Activated CD4-positive, alpha-beta T cell treated with anti-CD3 and anti-CD28 coated beads for 4 hours (primary cell): Measurements from ENCODE around the gene PLXND1.

Experiments
- DNase-seq, 2 donors: peaks; one replicate each; pipeline ENCODE4 v3.0.0-alpha.2; 2020

Gene PLXND1

DNA sequence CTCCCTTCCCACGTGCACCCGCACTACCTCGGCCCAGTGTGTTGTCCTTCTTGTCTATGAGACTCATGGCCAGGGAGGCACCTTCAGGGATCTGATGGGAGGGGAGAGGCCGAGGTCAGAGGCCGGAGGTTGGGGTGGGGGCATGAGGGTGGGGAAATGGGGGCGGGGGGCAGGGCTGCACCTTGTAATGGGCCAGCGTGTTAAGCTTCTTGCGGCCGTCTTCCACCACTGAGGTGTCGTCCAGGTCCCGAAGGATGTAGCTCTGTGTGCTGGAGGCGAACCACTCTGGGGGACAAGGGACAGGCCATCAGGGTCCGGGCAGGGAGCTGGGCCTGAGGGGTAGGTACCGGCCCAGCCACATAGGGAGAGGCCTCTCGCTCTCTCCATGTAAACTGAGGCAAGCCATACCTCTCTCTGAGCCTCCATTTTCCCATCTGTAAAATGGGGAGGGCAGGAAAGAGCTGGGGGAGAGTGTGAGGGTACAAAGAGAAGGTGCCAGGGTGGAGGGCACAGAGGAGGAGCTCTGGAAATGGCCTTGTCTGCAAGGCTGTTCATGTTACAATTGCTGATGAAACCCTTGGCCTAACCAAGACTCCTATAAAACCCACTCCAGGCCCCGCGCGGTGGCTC is 44.7 kb downstream of the PLXND1 start:
- DNase-seq: no peak

DNA sequence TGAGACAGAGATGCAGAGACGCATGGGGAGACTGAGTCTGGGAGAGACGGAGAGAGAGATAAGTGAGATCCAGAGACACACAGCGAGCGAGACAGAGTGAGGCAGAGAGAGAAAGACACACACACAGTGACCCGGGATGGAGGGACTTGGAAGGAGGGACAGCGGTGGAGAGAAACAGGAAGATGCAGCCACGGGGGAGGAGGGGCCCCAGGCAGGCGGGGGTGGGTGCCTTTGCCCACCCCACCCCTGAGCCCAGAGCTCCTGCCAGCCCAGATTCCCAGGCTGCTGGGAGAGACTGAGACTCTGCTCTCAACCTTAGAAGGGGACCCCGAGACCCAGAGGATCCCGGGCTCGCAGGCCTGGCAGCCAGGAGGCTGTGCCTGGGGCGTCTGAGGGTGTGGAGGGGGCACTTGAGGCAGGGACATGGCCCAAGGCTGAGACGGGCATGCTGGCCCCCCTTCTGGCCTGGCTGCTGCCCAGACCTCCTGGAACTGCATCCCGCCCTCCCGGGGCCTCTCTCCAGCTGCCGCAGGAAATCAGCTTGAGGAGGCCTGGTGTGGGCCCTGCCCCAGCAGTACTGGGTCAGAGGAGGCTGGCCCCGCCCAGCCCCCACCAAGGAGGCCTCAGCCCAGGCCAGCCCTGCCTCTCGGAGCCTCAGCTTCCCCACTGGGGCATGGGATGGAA is 45.4 kb downstream of the PLXND1 start:
- no peak for DNase-seq

DNA sequence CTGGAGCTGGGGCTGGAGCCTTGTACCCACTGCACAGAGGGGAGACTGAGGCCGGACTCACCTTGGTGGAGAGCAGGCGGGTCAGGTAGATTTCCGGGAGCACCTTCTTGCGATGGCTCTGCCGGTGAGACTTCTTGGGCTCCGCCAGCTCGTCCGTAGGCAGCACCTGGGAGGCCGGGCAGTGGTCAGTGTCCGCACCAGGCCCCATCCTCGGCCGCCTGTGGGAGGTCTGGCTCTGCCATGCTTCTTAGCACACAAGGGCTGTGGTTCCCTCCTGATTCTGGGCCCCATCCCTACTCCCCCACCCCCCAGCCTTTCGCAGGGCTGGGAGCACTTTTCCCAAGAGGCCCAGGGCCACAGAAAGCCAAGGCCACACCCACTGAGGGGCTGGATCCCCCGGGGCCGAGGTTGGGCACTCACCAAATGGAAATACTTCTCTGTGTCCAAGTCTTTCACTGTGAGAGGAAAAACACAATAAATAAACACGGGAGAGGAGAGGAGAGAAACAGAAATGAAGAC is 46.1 kb downstream of the PLXND1 start:
- DNase-seq: no peak

DNA sequence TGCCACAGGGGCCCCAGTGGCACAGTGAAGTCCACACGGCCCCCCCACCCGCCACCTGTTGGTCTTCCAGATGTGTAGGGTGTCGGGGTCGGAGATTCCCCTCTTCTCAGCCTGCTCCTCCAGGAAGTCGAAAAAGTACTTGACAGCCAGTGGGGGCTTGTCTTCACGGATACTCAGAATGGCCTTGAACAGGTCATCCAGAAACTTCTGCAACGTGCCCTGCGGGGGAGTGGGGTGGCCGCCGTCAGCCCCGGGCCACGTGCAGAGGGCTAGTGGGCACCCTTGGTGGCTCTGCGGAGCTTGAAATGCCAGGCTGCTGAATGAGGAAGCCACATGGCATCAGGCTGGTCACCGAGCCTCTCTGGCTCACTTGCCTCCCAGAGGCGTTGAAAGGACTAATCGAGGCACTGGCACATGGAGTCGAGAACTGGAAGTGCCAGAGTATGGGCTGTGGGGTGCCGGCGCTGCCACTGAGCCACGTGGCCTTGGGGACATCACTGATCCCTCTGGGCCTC is 46.9 kb downstream of the PLXND1 start:
- DNase-seq: no peak

DNA sequence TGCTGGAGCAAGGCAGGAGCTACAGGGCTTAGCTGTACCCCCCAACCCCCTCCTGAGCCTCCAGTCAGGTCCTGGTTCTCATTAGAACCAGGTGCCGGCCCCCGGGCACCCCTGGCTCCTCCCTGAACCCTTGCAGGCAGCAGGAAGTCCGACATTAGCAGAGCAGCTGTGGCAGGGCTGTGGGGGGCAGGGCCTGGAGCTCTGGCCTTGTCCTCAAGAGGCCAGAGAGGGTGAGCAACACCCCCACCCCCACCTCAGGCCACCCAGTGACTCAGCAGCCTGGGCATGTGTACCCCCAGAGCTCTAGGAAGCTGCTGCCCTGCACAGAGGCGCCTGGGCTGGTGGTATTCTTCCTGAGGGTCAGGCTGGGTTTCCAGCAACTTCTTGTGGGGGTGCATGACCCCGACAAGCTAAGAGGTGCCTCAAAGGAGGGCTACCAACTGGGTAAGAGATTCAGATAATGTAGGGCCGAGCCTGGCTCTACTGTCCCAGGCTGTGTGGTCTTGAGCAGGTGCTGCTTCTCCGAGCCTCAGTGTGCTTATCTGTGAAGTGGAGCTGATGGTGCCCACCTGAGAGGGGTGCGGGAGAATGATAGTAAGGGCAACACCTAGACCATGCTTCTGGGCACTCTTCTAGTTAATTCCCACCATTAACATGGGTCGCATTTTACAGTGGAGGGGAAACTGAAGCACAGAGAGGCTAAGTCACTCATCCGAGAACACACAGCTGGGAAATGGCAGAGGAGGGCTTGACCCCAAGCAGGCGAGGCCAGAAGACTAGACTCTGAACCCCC is 47.5 kb downstream of the PLXND1 start:
- DNase-seq: no peak

DNA sequence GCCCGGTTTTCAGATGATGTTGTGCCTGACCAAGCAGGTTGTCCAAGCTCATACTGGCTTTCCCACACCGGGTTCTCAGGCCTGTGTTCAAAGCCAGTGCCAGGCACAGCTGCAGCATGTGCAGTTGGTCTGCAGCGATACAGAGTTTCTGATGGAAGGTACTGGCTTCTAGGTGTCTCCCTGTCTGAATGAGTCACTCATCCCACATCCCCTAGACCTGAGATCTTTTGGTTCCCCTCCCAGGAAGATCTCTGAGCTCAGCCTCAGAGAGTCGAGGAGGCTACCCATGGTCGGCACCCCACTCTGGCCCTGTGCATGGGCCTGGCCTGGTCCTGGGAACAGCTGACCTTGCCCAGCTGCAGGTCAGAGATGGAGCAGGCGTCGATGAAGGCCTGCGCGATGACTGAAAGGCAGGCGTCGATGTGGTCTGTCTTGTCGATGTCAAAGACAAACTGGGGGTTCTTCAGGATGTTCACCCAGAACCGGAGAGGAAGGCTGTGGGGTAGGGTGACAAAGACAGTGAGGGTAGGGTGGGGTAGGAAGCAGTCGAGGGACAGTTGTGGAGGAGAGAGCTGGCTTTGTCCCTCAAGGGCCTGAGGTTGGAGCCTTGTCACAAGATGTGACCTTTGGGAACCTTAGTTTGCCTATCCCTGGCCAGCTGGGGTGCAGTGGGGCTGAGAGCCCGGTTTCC is 48.2 kb downstream of the PLXND1 start:
- DNase-seq: no peak

DNA sequence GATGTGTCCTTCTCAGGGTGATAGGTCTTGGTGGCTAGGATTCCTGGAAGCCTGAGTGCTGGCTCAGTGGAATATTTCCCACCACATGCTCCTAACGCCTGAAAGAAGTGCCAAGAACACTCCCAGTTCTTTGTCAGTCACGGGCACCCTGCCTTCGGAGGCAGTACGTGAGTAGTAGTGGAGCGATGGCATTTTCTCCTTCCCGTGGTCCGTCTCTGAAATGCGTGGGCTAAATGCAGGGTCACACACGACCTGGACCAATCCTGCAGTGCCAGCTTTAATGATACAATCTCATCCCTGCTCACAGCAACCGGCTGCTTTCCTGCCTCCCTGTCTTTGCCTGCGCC is 49.0 kb downstream of the PLXND1 start:
- DNase-seq: no peak

DNA sequence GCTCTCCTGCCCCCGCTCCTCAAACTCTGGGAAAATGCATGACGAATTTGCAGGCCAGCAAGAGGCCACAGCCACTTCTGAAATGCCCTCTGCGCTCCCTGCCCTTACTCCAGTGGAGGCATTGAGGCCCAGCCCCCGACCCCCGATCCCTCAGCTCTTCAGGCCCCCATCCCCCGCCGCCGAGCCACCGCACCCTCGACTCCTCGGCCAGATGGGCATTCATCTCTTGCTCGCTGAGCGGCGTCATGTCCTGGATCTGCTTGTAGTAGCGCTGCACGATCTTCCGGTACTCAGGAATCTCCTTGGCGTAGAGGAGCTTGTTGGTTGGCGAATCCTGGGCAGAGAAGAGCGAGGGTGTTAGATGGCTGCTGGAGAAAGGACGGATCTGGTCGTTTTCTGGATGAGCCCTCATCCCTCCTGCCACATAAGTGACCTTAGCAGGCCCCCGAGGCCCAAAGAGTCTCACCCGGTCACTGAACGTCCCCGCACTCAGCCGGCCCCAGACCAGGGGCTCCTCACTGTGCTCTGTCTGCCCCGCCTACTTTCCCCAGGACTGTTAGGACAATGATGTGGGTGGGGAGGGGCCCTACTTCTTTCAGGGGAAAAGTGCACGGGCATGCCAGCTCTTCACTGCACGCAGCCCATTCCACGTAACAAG is 49.5 kb downstream of the PLXND1 start:
- DNase-seq: no peak

DNA sequence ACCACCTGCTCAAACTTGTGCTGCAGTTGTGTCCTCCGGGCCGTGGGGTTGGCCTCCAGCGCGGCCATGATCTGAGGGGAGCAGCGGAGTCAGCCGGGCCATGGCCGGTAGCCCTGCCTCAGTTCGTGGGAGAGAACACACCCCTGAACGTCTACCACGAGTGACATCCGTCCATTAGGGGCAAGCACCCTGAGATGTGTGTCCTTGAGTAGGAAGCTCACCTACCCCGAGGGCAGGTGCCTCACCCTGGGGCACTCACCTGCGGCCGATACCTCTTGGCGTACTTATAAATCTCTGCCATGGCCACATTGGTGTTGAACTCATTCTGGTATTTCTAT is 50.1 kb downstream of the PLXND1 start:
- DNase-seq: no peak

DNA sequence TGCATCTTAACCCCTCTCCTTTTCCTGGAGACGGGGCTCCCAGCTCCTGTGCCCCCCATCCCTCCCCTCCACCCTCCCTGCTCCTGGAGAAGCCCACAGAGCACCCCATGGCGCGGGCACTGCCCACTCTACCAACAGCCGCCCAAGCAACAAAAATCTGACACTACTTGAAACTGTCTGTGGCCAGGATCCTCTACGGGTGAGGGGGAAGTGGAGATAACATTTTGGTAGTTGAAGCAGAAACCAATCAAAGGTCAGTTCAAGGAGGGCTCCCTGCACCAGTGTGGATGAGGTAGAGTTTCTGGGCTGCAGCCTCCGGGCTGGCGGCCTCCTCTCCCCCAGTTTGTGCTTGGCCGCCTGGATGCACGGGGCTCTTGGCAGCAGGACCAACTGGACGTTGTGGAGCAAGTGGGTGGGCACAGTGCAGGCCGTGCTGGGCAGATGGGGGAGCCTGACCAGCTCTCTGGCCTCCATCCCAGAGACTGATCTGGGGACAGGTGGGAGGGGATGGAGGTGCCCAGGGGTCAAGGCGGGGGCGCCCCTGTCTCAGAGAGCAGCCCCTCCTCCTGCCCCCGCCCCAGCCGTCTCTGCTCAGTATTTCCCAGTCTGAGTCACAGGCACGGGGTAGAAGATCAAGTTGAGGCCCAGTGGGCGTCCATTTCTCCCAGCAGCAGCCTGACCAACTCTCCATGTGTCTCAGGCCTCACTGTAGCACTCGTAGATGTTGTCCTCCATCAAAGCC is 50.7 kb downstream of the PLXND1 start:
- no peak for DNase-seq

DNA sequence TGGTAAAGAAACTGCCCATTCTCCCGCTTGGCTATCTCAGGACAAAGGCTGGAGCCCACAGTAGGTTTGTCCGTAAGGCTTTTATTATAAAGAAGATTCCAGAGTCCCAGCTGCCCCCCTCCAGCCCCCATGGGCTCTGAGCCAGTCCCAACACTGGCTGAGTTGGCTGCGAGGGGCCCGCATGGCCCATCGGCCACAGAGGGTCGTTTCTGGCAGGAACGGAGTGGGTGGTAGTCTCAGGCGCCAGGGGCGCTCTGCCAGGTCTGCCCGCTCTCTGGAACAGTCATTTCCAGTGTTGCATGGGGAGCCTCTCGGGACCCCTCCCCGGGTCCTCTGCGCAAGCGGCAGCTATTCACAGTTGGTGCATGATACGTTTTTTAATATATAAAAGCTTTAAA is 51.3 kb downstream of the PLXND1 start:
- DNase-seq: no peak

DNA sequence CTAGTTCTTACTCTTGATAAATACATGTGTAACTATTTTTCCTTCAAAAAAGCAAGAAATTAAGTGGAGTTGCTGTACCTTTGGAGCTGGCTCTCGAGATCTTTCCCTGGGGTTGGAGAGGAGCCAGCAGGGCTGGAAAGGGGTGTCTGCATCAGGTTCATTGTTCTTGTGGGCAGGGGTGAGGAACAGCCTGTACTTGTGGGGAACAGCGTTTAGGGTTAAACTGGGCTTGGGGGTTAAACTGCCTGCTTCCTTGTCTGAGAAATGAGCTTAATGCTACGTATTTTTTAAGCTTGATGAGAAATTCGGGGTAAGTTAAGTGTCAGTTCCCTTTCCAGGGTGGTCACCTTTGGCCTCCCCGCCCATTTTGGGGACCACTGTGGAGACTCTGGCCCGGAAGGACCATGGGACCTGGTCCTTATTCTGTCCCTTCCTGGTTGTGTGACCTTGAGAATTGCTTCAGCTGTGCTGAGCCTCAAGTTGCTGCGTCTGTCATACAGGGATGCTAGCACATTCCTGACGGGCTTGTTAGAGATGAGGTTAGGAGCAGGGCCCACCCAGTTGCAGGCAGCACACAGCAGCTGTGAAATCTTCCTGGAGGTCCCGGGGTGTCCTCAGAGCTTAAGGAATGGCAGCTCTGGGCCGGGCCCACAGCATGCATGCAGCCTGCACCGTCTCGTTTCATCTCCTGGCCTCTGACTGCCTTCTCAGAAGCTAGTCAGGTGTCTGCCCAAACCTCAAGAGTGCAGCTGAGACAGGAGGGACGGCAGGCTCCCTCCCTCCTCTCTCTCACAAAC is 51.9 kb downstream of the PLXND1 start:
- DNase-seq: no peak

DNA sequence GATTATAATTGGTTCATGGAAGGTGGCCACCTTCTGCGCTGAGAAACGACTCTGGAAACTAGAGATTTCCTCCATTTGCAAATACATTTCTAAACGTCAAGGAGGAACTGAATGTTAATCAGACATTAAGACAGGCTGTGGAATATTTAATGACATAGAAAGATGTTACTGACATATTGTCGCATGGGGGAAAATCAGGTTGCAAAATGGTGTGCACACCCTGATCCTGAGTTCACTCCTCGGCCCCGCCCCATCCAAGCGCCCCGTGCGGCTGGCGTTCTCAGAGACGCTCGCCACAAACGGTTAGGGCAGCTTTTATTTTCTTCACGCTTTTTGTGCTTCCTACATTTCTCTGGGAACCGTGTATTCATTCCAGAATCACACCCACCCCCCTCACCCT is 52.8 kb downstream of the PLXND1 start:
- DNase-seq: no peak

DNA sequence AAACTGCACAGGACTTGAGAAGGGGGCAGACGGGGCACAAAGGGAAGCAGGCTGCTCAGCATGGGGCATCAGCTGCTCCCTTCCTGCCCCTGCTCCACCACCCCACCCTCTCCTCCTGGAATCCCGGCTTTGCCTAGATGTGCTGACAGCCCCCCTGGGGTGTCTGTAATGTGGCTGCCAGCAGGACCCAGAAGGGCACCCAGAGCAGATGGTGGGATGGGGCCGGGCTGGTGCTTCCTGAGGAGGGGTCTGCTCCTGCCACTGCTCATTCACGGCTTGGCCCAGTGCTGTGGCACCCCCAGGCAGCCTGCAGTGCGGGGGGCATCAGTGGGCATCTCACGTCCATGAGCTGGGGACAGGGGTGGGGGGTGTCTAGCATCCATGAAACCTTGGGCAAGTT is 53.3 kb downstream of the PLXND1 start:
- no peak for DNase-seq

DNA sequence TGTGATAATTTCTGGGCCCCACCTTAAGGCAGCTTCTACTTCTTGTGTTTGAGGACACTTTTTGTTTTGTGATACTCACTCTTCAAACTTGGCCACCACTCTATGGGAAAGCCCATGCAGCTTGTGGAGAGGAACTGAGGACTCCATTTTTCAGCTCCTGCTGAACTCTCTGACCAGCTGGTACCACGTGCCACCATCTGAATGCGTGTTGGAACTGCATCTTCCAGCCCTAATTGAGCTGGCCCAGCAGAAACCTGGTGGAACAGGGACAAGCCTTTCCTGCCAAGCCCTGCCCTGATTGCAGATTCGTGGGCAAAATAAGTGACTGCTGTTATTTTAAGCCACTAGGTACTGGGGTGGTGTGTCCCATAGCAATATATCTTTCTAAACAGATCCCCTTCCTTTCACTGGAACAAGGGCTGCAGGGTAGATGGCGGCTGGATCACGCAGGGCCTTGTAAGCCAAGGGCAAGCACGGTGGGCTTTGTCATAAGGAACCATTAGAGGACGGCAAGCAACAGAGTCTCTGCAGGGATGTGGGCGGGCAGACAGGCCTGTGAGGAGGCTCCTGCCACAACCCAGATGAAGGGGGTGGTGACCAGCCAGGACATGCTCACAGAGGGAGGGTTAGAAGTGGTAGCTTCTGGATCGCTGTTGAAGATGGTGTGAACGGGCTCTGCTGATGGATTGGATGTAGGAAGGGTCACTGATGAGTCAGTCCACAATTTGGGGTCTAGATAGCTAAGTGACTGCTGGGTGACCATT is 54.0 kb downstream of the PLXND1 start:
- no peak for DNase-seq

DNA sequence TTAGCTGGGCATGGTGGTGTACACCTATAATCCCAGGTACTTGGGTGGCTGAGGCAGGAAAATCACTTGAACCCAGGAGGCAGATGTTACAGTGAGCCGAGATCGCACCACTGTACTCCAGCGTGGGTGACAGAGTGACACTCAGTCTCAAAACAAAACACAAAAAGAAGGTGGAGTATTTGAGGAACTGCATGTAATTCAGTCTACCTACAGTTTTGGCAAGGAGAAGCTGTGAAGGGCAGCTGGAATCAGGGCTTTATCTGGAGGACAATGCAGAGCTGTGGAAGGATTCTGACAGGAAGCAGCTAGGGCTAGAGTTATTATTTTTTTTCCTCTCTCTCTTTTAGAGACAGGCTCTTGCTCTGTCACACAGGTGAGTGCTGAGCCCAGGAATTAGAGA is 56.7 kb downstream of the PLXND1 start:
- DNase-seq: no peak

DNA sequence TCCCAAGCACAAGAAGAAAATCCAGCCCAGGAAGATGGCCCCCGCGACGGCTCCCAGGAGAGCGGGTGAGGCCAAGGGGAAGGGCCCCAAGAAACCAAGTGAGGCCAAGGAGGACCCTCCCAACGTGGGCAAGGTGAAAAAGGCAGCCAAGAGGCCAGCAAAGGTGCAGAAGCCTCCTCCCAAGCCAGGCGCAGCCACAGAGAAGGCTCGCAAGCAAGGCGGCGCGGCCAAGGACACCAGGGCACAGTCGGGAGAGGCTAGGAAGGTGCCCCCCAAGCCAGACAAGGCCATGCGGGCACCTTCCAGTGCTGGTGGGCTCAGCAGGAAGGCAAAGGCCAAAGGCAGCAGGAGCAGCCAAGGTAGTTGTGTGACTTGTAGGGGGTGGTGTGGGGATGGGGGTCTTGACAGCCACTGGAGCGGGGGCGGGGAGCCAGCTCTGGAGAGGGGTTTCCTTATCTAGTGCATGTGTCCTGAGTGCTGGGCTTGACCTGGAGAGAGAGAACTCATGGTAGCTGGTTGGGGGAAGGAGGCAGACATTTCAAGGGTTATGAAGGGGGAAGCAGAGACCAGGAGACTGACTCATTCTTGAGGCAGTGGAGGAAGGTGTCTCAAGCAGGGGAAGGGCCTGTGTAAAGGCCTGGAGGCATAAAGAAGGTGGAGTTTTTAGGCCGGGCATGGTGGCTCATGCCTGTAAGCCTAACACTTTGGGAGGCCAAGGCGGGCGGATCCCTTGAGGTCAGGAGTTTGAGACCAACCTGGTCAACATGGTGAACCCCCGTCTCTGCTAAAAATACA is 57.3 kb downstream of the PLXND1 start:
- no peak for DNase-seq

DNA sequence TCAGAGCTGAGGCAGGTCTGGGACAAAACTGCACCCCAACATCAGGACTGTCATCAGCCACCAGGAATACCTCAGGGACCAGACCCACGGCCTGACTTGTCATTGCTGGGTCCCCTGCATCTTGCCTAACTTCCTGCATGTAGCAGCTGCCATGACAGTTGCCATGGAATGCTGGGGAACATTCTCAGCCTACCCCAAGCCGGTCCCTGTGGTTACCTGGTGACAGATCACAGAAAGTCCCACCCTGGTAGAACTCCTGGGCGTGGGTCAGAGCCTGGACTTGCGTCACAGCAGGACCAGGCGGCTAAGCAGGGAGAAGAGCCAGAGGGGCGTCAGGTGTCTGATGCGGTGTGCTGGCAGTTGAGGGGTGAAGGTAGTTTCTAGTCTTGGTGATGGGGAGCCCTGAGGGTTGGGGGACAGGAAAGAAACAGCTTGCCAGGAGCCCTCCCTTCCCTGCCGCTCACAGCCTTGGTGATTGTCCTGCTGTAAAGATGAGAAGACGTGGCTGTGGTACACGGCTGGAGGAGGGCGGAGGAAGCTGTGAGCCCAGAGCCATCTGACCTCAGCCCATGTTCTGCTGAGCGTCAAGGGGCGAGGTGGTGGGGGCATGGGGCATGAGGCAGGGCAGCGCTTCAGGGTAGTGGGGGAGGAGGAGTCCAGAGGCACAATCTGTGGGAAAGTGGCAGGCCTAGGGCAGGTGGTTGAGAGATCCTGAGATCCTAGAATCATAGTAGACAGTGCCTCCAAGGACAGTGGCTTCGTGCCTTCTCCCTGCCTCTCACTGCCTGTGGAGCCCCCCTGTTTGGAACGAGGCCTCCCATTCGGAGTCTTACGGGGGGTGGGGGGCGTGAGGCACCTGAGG is 58.1 kb downstream of the PLXND1 start:
- no peak for DNase-seq

DNA sequence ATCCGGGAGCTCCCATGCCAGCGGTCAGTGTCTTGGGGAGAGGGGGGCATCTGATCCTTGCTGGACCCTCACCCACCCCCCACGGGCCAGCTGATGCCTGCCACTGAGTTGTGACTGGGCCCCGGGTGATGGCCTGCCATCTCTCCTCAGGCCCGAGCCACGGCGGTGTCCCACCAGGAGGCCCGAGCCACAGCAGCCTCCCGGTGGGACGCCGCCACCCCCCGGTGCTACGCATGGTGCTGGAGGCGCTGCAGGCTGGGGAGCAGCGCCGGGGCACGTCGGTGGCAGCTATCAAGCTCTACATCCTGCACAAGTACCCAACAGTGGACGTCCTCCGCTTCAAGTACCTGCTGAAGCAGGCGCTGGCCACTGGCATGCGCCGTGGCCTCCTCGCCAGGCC is 59.2 kb downstream of the PLXND1 start:
- no peak for DNase-seq
